Esophagus muscularis mucosa (tissue), 3 donors: ENCODE measurements around the gene MYH11.

ENCODE experiments used
- POLR2AphosphoS5 ChIP-seq, 2 donors: sonication (generic); formaldehyde crosslinking; IDR thresholded peaks; one replicate each; pipeline ENCODE4 v1.6.1; 2017; ENCODE audit warnings: antibody characterized with exemption in 2 of 2
- TF ChIP-seq, protein P1 (sequence below), 3 experiments: fragments of 200-600 bp in 2 of 3; fragments of 450-650 bp in 1 of 3; sonication (generic) in 2 of 3; IDR thresholded peaks; one replicate each; pipeline ENCODE4 v1.5.1; 2017 to 2019; ENCODE audit warnings: antibody characterized with exemption in 3 of 3, mild to moderate bottlenecking in 2 of 3, moderate library complexity in 1 of 3

DNA sequence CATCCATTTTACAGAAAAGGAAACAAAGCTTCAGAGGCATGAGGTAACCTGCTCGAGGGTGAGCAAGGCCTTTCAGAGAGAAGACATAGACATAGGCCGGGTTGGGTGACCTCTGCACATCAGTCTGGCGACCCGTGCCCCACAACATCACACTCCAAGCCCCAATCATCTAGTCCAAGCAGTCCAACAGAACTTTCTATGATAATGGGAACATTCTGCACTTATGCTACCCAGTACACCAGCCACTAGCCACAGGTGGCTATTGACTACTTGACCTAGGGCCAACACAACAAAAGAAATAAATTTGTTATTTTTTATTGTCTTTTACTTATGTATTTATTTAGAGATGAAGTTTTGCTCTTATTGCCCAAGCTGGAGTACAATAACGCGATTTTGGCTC, 20.8 kb downstream of the MYH11 start:
- TF ChIP-seq, protein P1, sequence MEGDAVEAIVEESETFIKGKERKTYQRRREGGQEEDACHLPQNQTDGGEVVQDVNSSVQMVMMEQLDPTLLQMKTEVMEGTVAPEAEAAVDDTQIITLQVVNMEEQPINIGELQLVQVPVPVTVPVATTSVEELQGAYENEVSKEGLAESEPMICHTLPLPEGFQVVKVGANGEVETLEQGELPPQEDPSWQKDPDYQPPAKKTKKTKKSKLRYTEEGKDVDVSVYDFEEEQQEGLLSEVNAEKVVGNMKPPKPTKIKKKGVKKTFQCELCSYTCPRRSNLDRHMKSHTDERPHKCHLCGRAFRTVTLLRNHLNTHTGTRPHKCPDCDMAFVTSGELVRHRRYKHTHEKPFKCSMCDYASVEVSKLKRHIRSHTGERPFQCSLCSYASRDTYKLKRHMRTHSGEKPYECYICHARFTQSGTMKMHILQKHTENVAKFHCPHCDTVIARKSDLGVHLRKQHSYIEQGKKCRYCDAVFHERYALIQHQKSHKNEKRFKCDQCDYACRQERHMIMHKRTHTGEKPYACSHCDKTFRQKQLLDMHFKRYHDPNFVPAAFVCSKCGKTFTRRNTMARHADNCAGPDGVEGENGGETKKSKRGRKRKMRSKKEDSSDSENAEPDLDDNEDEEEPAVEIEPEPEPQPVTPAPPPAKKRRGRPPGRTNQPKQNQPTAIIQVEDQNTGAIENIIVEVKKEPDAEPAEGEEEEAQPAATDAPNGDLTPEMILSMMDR (IDR thresholded peaks at IDR 0.05): no peak
- peak in 1 of 2 donors; percentile 61 for TF ChIP-seq POLR2AphosphoS5 (IDR thresholded peaks at IDR 0.05)
